HG03520 (cell line): ENCODE data around the gene RAF1.
"Not testable (repeated sequence)": the region's sequence is repeated elsewhere in the genome, so short reads cannot be mapped to it uniquely, and the experiment has no call there.

Experiments
- ATAC-seq: cut with Tn5 transposase; IDR thresholded peaks from one replicate; pipeline ENCODE4 v1.9.1; 2021; ENCODE audit warnings: mild to moderate bottlenecking, moderate library complexity; ENCODE audit not compliant: unreplicated experiment

Gene RAF1

GRCh38 chr3:12677616-12678015, 13.7 kb upstream of the RAF1 start:
- ATAC-seq = no peak

- ATAC-seq = no peak
These were observed 11.3 kb upstream of the RAF1 start for GRCh38 chr3:12675115-12675810.

- not testable (repeated sequence) for ATAC-seq
These were observed 10.2 kb upstream of the RAF1 start for GRCh38 chr3:12673956-12674736.

- ATAC-seq = no peak
These were observed 7.2 kb upstream of the RAF1 start for GRCh38 chr3:12671120-12671450.

GRCh38 chr3:12670365-12671119, 6.6 kb upstream of the RAF1 start:
- ATAC-seq = no peak

GRCh38 chr3:12663401-12663935, 449 bp downstream of the RAF1 start:
- ATAC-seq = peak; percentile 31

- no peak for ATAC-seq
These were observed 1.1 kb downstream of the RAF1 start for GRCh38 chr3:12662593-12663400.

GRCh38 chr3:12661926-12662592, 1.9 kb downstream of the RAF1 start:
- no peak for ATAC-seq

GRCh38 chr3:12661375-12661774, 2.5 kb downstream of the RAF1 start:
- ATAC-seq = not testable (repeated sequence)

GRCh38 chr3:12660196-12660595, 3.7 kb downstream of the RAF1 start:
- no peak for ATAC-seq

GRCh38 chr3:12659316-12660015, 4.5 kb downstream of the RAF1 start:
- ATAC-seq = no peak

- no peak for ATAC-seq
These were observed 5.3 kb downstream of the RAF1 start for GRCh38 chr3:12658593-12659058.

GRCh38 chr3:12656850-12657249, 7.1 kb downstream of the RAF1 start:
- ATAC-seq = no peak

GRCh38 chr3:12656193-12656592, 7.7 kb downstream of the RAF1 start:
- ATAC-seq = no peak

- ATAC-seq = no peak
These were observed 8.2 kb downstream of the RAF1 start for GRCh38 chr3:12655701-12656100.

GRCh38 chr3:12653747-12654146, 10.2 kb downstream of the RAF1 start:
- ATAC-seq = no peak

- peak; percentile 54 for ATAC-seq
These were observed 15.4 kb downstream of the RAF1 start for GRCh38 chr3:12648384-12648959.

- no peak for ATAC-seq
These were observed 19.5 kb downstream of the RAF1 start for GRCh38 chr3:12644331-12644937.

GRCh38 chr3:12643724-12644123, 20.2 kb downstream of the RAF1 start:
- no peak for ATAC-seq
